ENCODE data around the gene LONP1. TPM values are rescaled to one million over a fixed set of nuclear protein-coding genes. Genes with fewer than 3 reads are reported as not detected.

LONP1 gene
- total RNA-seq, 1 donor from 2014 or later, result 192 TPM

GRCh38 chr19:5677580-5677979 is 42.4 kb downstream of the LONP1 start:
- intact Hi-C loops (cut with micrococcal nuclease), result no loop called here
- H3K4me1 Mint-ChIP-seq (ENCODE audit: low read depth), result peaks cover 12% of the 10 kb centered on the region
- no peaks in the 10 kb centered on the region for H3K9me3 Mint-ChIP-seq
- no peak for DNase-seq (ENCODE audit: low spot score)
- no peak overlapping the region for H3K4me3 Mint-ChIP-seq (ENCODE audit: low read depth)
- no peak overlapping the region for H3K27ac Mint-ChIP-seq
- H3K36me3 Mint-ChIP-seq (ENCODE audit: low read depth), result peaks cover 13% of the 10 kb centered on the region
- no peaks in the 10 kb centered on the region for H3K27me3 Mint-ChIP-seq (ENCODE audit: low read depth)

GRCh38 chr19:5677136-5677535 is 42.8 kb downstream of the LONP1 start:
- DNase-seq (ENCODE audit: low spot score), result no peak
- Mint-ChIP-seq H3K27me3 (ENCODE audit: low read depth) (no peaks in the 10 kb centered on the region), H3K36me3 (ENCODE audit: low read depth) (peaks cover 17% of the 10 kb centered on the region), H3K9me3 (no peaks in the 10 kb centered on the region), H3K27ac (no peak overlapping the region), H3K4me1 (ENCODE audit: low read depth) (peaks cover 12% of the 10 kb centered on the region), H3K4me3 (ENCODE audit: low read depth) (no peak overlapping the region)
- intact Hi-C loops (cut with micrococcal nuclease), result no loop called here

GRCh38 chr19:5676772-5677105 is 43.2 kb downstream of the LONP1 start:
- H3K27ac Mint-ChIP-seq, result no peak overlapping the region
- H3K27me3 Mint-ChIP-seq (ENCODE audit: low read depth), result no peaks in the 10 kb centered on the region
- H3K36me3 Mint-ChIP-seq (ENCODE audit: low read depth), result peaks cover 21% of the 10 kb centered on the region
- DNase-seq (ENCODE audit: low spot score), result no peak
- H3K4me1 Mint-ChIP-seq (ENCODE audit: low read depth), result peaks cover 9% of the 10 kb centered on the region
- intact Hi-C loops (cut with micrococcal nuclease), result no loop called here
- H3K9me3 Mint-ChIP-seq, result no peaks in the 10 kb centered on the region
- H3K4me3 Mint-ChIP-seq (ENCODE audit: low read depth), result no peak overlapping the region

- Mint-ChIP-seq H3K27ac (no peak overlapping the region), H3K27me3 (ENCODE audit: low read depth) (no peaks in the 10 kb centered on the region), H3K4me3 (ENCODE audit: low read depth) (no peak overlapping the region), H3K36me3 (ENCODE audit: low read depth) (peaks cover 23% of the 10 kb centered on the region), H3K9me3 (no peaks in the 10 kb centered on the region), H3K4me1 (ENCODE audit: low read depth) (peaks cover 4% of the 10 kb centered on the region)
- intact Hi-C loops (cut with micrococcal nuclease), result no loop called here
- DNase-seq (ENCODE audit: low spot score), result no peak
These were observed 43.7 kb downstream of the LONP1 start for GRCh38 chr19:5676105-5676771.

- intact Hi-C loops (cut with micrococcal nuclease), result no loop called here
- Mint-ChIP-seq H3K27ac (no peak overlapping the region), H3K4me1 (ENCODE audit: low read depth) (peaks cover 4% of the 10 kb centered on the region), H3K9me3 (no peaks in the 10 kb centered on the region), H3K36me3 (ENCODE audit: low read depth) (peaks cover 28% of the 10 kb centered on the region), H3K4me3 (ENCODE audit: low read depth) (no peak overlapping the region), H3K27me3 (ENCODE audit: low read depth) (no peaks in the 10 kb centered on the region)
- no peak for DNase-seq (ENCODE audit: low spot score)
These were observed 45.2 kb downstream of the LONP1 start for GRCh38 chr19:5674714-5675113.

GRCh38 chr19:5673752-5674151 is 46.2 kb downstream of the LONP1 start:
- no peak for DNase-seq (ENCODE audit: low spot score)
- intact Hi-C loops (cut with micrococcal nuclease), result no loop called here
- Mint-ChIP-seq H3K27ac (no peak overlapping the region), H3K4me3 (ENCODE audit: low read depth) (no peak overlapping the region), H3K9me3 (no peaks in the 10 kb centered on the region), H3K36me3 (ENCODE audit: low read depth) (peaks cover 37% of the 10 kb centered on the region), H3K4me1 (ENCODE audit: low read depth) (no peaks in the 10 kb centered on the region), H3K27me3 (ENCODE audit: low read depth) (no peaks in the 10 kb centered on the region)

- no peaks in the 10 kb centered on the region for H3K27me3 Mint-ChIP-seq (ENCODE audit: low read depth)
- no peak for DNase-seq (ENCODE audit: low spot score)
- intact Hi-C loops (cut with micrococcal nuclease), result no loop called here
- H3K4me1 Mint-ChIP-seq (ENCODE audit: low read depth), result no peaks in the 10 kb centered on the region
- H3K36me3 Mint-ChIP-seq (ENCODE audit: low read depth), result peaks cover 42% of the 10 kb centered on the region
- no peak overlapping the region for H3K4me3 Mint-ChIP-seq (ENCODE audit: low read depth)
- H3K9me3 Mint-ChIP-seq, result no peaks in the 10 kb centered on the region
- no peak overlapping the region for H3K27ac Mint-ChIP-seq
These were observed 47.1 kb downstream of the LONP1 start for GRCh38 chr19:5672708-5673459.

GRCh38 chr19:5671600-5671999 is 48.3 kb downstream of the LONP1 start:
- DNase-seq (ENCODE audit: low spot score), result no peak
- intact Hi-C loops (cut with micrococcal nuclease), result no loop called here
- H3K36me3 Mint-ChIP-seq (ENCODE audit: low read depth), result peaks cover 53% of the 10 kb centered on the region
- H3K4me1 Mint-ChIP-seq (ENCODE audit: low read depth), result no peaks in the 10 kb centered on the region
- H3K9me3 Mint-ChIP-seq, result no peaks in the 10 kb centered on the region
- no peak overlapping the region for H3K27ac Mint-ChIP-seq
- no peak overlapping the region for H3K4me3 Mint-ChIP-seq (ENCODE audit: low read depth)
- no peaks in the 10 kb centered on the region for H3K27me3 Mint-ChIP-seq (ENCODE audit: low read depth)

- no peak for DNase-seq (ENCODE audit: low spot score)
- Mint-ChIP-seq H3K4me1 (ENCODE audit: low read depth) (peaks cover 5% of the 10 kb centered on the region), H3K4me3 (ENCODE audit: low read depth) (no peak overlapping the region), H3K9me3 (no peaks in the 10 kb centered on the region), H3K27ac (no peak overlapping the region), H3K27me3 (ENCODE audit: low read depth) (no peaks in the 10 kb centered on the region), H3K36me3 (ENCODE audit: low read depth) (peaks cover 77% of the 10 kb centered on the region)
- intact Hi-C loops (cut with micrococcal nuclease), result no loop called here
These were observed 50.7 kb downstream of the LONP1 start for GRCh38 chr19:5669212-5669611.

GRCh38 chr19:5667751-5668271 is 52.1 kb downstream of the LONP1 start:
- Mint-ChIP-seq H3K27me3 (ENCODE audit: low read depth) (no peaks in the 10 kb centered on the region), H3K4me1 (ENCODE audit: low read depth) (peaks cover 5% of the 10 kb centered on the region), H3K9me3 (no peaks in the 10 kb centered on the region), H3K27ac (no peak overlapping the region), H3K36me3 (ENCODE audit: low read depth) (peaks cover 77% of the 10 kb centered on the region), H3K4me3 (ENCODE audit: low read depth) (no peak overlapping the region)
- intact Hi-C loops (cut with micrococcal nuclease), result no loop called here
- DNase-seq (ENCODE audit: low spot score), result no peak

- H3K27ac Mint-ChIP-seq, result no peak overlapping the region
- H3K27me3 Mint-ChIP-seq (ENCODE audit: low read depth), result no peaks in the 10 kb centered on the region
- no peak overlapping the region for H3K4me3 Mint-ChIP-seq (ENCODE audit: low read depth)
- peaks cover 76% of the 10 kb centered on the region for H3K36me3 Mint-ChIP-seq (ENCODE audit: low read depth)
- peaks cover 5% of the 10 kb centered on the region for H3K4me1 Mint-ChIP-seq (ENCODE audit: low read depth)
- H3K9me3 Mint-ChIP-seq, result no peaks in the 10 kb centered on the region
- intact Hi-C loops (cut with micrococcal nuclease), result no loop called here
- no peak for DNase-seq (ENCODE audit: low spot score)
These were observed 52.9 kb downstream of the LONP1 start for GRCh38 chr19:5666921-5667610.

GRCh38 chr19:5665781-5666513 is 54.0 kb downstream of the LONP1 start:
- H3K4me1 Mint-ChIP-seq (ENCODE audit: low read depth), result peaks cover 5% of the 10 kb centered on the region
- H3K9me3 Mint-ChIP-seq, result no peaks in the 10 kb centered on the region
- H3K27ac Mint-ChIP-seq, result peak overlapping the region; percentile 43
- H3K4me3 Mint-ChIP-seq (ENCODE audit: low read depth), result no peak overlapping the region
- DNase-seq (ENCODE audit: low spot score), result no peak
- peaks cover 77% of the 10 kb centered on the region for H3K36me3 Mint-ChIP-seq (ENCODE audit: low read depth)
- no peaks in the 10 kb centered on the region for H3K27me3 Mint-ChIP-seq (ENCODE audit: low read depth)
- intact Hi-C loops (cut with micrococcal nuclease), result no loop called here
